ENCODE data around the gene PCBP3. TPM values are rescaled to one million over a fixed set of nuclear protein-coding genes. Genes with fewer than 3 reads are reported as not detected.

The PCBP3 gene
- total RNA-seq, 1 experiment from 2014 or later: 3.7 TPM

DNA sequence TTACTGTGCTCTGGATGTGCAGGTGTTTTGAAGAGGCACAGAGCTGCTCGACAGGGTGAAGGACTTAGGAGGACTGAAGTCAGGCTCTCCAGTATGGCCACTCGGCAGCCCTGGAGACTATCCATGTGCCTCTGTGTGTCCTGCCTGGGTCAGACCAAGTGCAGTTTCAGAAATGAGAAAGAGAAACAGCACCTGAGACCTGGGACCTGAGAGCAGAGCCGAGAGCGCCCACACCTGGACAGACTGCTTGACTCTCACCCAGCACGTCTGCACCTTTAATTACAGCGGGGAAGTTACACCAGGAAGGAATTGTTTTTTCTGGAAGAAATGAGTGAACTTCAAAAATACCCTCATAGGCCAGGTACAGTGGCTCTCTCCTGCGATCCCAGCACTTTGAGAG, 278.4 kb downstream of the PCBP3 start:
- ChIA-PET CTCF (interaction anchor here (0.7 to 1.9 kb wide), 6 partner anchors 10 to 1028 kb away, joined by 3 to 9 read pairs (median 4); no protein-coding TSS in a partner anchor), POLR2A (interaction anchor here (0.7 kb wide), 1 partner anchor 166 kb away, joined by 3 read pairs; no protein-coding TSS in a partner anchor)
- Mint-ChIP-seq H3K36me3 (ENCODE audit: insufficient read depth, unreplicated experiment) (no peaks in the 10 kb centered on the region), H3K27me3 (ENCODE audit: insufficient read depth, unreplicated experiment) (peaks cover 9% of the 10 kb centered on the region), H3K4me1 (ENCODE audit: insufficient read depth, unreplicated experiment) (peaks cover 8% of the 10 kb centered on the region), H3K4me3 (ENCODE audit: unreplicated experiment) (no peak overlapping the region), H3K27ac (ENCODE audit: low read depth, unreplicated experiment) (no peak overlapping the region), H3K9me3 (ENCODE audit: unreplicated experiment) (no peaks in the 10 kb centered on the region)
- no TSS peak for BruUV-seq (replicated peaks)
- no peak for DNase-seq (ENCODE audit: unreplicated experiment)
- TF ChIP-seq, protein P1, sequence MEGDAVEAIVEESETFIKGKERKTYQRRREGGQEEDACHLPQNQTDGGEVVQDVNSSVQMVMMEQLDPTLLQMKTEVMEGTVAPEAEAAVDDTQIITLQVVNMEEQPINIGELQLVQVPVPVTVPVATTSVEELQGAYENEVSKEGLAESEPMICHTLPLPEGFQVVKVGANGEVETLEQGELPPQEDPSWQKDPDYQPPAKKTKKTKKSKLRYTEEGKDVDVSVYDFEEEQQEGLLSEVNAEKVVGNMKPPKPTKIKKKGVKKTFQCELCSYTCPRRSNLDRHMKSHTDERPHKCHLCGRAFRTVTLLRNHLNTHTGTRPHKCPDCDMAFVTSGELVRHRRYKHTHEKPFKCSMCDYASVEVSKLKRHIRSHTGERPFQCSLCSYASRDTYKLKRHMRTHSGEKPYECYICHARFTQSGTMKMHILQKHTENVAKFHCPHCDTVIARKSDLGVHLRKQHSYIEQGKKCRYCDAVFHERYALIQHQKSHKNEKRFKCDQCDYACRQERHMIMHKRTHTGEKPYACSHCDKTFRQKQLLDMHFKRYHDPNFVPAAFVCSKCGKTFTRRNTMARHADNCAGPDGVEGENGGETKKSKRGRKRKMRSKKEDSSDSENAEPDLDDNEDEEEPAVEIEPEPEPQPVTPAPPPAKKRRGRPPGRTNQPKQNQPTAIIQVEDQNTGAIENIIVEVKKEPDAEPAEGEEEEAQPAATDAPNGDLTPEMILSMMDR (IDR thresholded peaks at IDR 0.05; ENCODE audit: unreplicated experiment): no peak
- intact Hi-C loops (cut with micrococcal nuclease): no loop called here

GRCh38 chr21:45922648-45923047, 279.1 kb downstream of the PCBP3 start:
- no peak overlapping the region for H3K27ac Mint-ChIP-seq (ENCODE audit: low read depth, unreplicated experiment)
- no peak for DNase-seq (ENCODE audit: unreplicated experiment)
- BruUV-seq (replicated peaks): no TSS peak
- no peak overlapping the region for H3K4me3 Mint-ChIP-seq (ENCODE audit: unreplicated experiment)
- intact Hi-C loops (cut with micrococcal nuclease): no loop called here
- CTCF ChIA-PET: interaction anchor here (0.6 to 1.9 kb wide), 14 partner anchors 8 to 698 kb away, joined by 3 to 9 read pairs (median 4); partner anchors contain the start of gene POFUT2
- H3K9me3 Mint-ChIP-seq (ENCODE audit: unreplicated experiment): no peaks in the 10 kb centered on the region
- peaks cover under 1% of the 10 kb centered on the region for H3K4me1 Mint-ChIP-seq (ENCODE audit: insufficient read depth, unreplicated experiment)
- H3K27me3 Mint-ChIP-seq (ENCODE audit: insufficient read depth, unreplicated experiment): peaks cover 9% of the 10 kb centered on the region
- TF ChIP-seq, protein P1 (IDR thresholded peaks at IDR 0.05; ENCODE audit: unreplicated experiment): no peak
- no peaks in the 10 kb centered on the region for H3K36me3 Mint-ChIP-seq (ENCODE audit: insufficient read depth, unreplicated experiment)
- POLR2A ChIA-PET: interaction anchor here (0.6 kb wide), 1 partner anchor 384 kb away, joined by 3 read pairs; no protein-coding TSS in a partner anchor

GRCh38 chr21:45923146-45923545, 279.6 kb downstream of the PCBP3 start:
- TF ChIP-seq, protein P1 (IDR thresholded peaks at IDR 0.05; ENCODE audit: unreplicated experiment): peak; percentile 35
- peak; percentile 57 for DNase-seq (ENCODE audit: unreplicated experiment)
- ChIA-PET CTCF (interaction anchor here (0.6 to 1.9 kb wide), 11 partner anchors 11 to 636 kb away, joined by 3 to 9 read pairs (median 3); partner anchors contain the start of gene POFUT2), POLR2A (interaction anchor here (0.7 kb wide), 1 partner anchor 367 kb away, joined by 3 read pairs; no protein-coding TSS in a partner anchor)
- Mint-ChIP-seq H3K36me3 (ENCODE audit: insufficient read depth, unreplicated experiment) (no peaks in the 10 kb centered on the region), H3K27ac (ENCODE audit: low read depth, unreplicated experiment) (no peak overlapping the region), H3K4me1 (ENCODE audit: insufficient read depth, unreplicated experiment) (no peaks in the 10 kb centered on the region), H3K9me3 (ENCODE audit: unreplicated experiment) (no peaks in the 10 kb centered on the region), H3K27me3 (ENCODE audit: insufficient read depth, unreplicated experiment) (peaks cover 9% of the 10 kb centered on the region), H3K4me3 (ENCODE audit: unreplicated experiment) (no peak overlapping the region)
- BruUV-seq (replicated peaks): no TSS peak
- intact Hi-C loops (cut with micrococcal nuclease): no loop called here

- intact Hi-C loops (cut with micrococcal nuclease): no loop called here
Measured at GRCh38 chr21:45926281-45926680, 282.8 kb downstream of the PCBP3 start.

More at GRCh38 chr21:45926281-45926680, 282.8 kb downstream of the PCBP3 start:
- H3K9me3 Mint-ChIP-seq (ENCODE audit: unreplicated experiment): no peaks in the 10 kb centered on the region
- no peaks in the 10 kb centered on the region for H3K4me1 Mint-ChIP-seq (ENCODE audit: insufficient read depth, unreplicated experiment)
- ChIA-PET POLR2A (no interaction called here), CTCF (interaction anchor here (0.6 to 2.1 kb wide), 2 partner anchors 10 to 385 kb away, joined by 3 to 5 read pairs; no protein-coding TSS in a partner anchor)
- no peaks in the 10 kb centered on the region for H3K36me3 Mint-ChIP-seq (ENCODE audit: insufficient read depth, unreplicated experiment)
- H3K4me3 Mint-ChIP-seq (ENCODE audit: unreplicated experiment): no peak overlapping the region
- DNase-seq (ENCODE audit: unreplicated experiment): no peak
- H3K27me3 Mint-ChIP-seq (ENCODE audit: insufficient read depth, unreplicated experiment): no peaks in the 10 kb centered on the region
- TF ChIP-seq, protein P1 (IDR thresholded peaks at IDR 0.05; ENCODE audit: unreplicated experiment): no peak
- no TSS peak for BruUV-seq (replicated peaks)
- no peak overlapping the region for H3K27ac Mint-ChIP-seq (ENCODE audit: low read depth, unreplicated experiment)
